HEK293 (cell line): ENCODE measurements around the gene PTGER4.
A peak's percentile ranks its signal among the peaks of the same experiment; 100 is the strongest.

ENCODE experiments used
- CTCF ChIA-PET: fragments of 350-600 bp; formaldehyde crosslinking; extraction: SDS; loops from one replicate; lab custom pipeline; 2021; ENCODE audit warnings: antibody characterized with exemption; lab: Yijun Ruan, JAX
- POLR2A ChIA-PET: fragments of 300-600 bp; formaldehyde crosslinking; extraction: SDS; loops from one replicate; lab custom pipeline; 2020; ENCODE audit warnings: antibody characterized with exemption, inconsistent platforms; lab: Yijun Ruan, JAX
- H3K27ac ChIP-seq: fragments of 200-500 bp; sonication (Bioruptor generic); 2 replicates; pipeline ENCODE4 v1.5.1; 2014; ENCODE audit warnings: low read depth, low read length, control low read depth, inconsistent platforms; ENCODE audit errors: extremely low read depth
- H3K36me3 ChIP-seq, 2 experiments: fragments of 200-500 bp in 1 of 2; sonication (Bioruptor generic) in 1 of 2; 1 replicate in 1 of 2; 2 replicates in 1 of 2; pipeline ENCODE4 v1.5.1; 2014 to 2017; ENCODE audit warnings: inconsistent platforms in 2 of 2, low read length in 2 of 2; ENCODE audit not compliant: control insufficient read depth in 2 of 2, insufficient read depth in 1 of 2
- H3K4me1 ChIP-seq: fragments of 200-500 bp; sonication (Bioruptor generic); 2 replicates; pipeline ENCODE4 v1.5.1; 2014; ENCODE audit warnings: mild to moderate bottlenecking, low read length, inconsistent platforms; ENCODE audit not compliant: control insufficient read depth, insufficient read depth
- H3K4me3 ChIP-seq: 2 replicates; pipeline ENCODE4 v1.5.1; 2011; ENCODE audit warnings: low read depth, mild to moderate bottlenecking, control low read depth, low read length, moderate library complexity
- H3K9me3 ChIP-seq: fragments of 200-500 bp; sonication (Bioruptor generic); 2 replicates; pipeline ENCODE4 v1.5.1; 2014; ENCODE audit warnings: low read depth, low read length, inconsistent platforms; ENCODE audit not compliant: control insufficient read depth, insufficient read depth
- GFI1B ChIP-seq: fragments of 450-650 bp; formaldehyde crosslinking; IDR thresholded peaks from 2 replicates; pipeline ENCODE4 v1.5.1; 2016; ENCODE audit warnings: missing biosample characterization, missing genetic modification characterization
- GLIS2 ChIP-seq: fragments of 450-650 bp; formaldehyde crosslinking; IDR thresholded peaks from 2 replicates; pipeline ENCODE4 v1.5.1; 2016; ENCODE audit warnings: missing biosample characterization, missing genetic modification characterization
- TRIM28 ChIP-seq: IDR thresholded peaks from 2 replicates; pipeline ENCODE4 v1.6.1; 2011; ENCODE audit warnings: low read length, control low read depth, borderline replicate concordance
- YY1 ChIP-seq: fragments of 450-650 bp; formaldehyde crosslinking; IDR thresholded peaks from 2 replicates; pipeline ENCODE4 v1.5.1; 2018; ENCODE audit warnings: missing biosample characterization, missing genetic modification characterization
- ZBTB48 ChIP-seq: fragments of 450-650 bp; formaldehyde crosslinking; IDR thresholded peaks from 2 replicates; pipeline ENCODE4 v1.5.1; 2016; ENCODE audit warnings: missing biosample characterization, missing genetic modification characterization
- ZBTB7A ChIP-seq: fragments of 450-650 bp; formaldehyde crosslinking; IDR thresholded peaks from 2 replicates; pipeline ENCODE4 v1.5.1; 2016; ENCODE audit warnings: low read depth, missing biosample characterization, missing genetic modification characterization
- ZBTB8A ChIP-seq: fragments of 450-650 bp; formaldehyde crosslinking; IDR thresholded peaks from 2 replicates; pipeline ENCODE4 v1.5.1; 2016; ENCODE audit warnings: missing biosample characterization, missing genetic modification characterization
- ZFP37 ChIP-seq: fragments of 450-650 bp; formaldehyde crosslinking; IDR thresholded peaks from 2 replicates; pipeline ENCODE4 v1.5.1; 2016; ENCODE audit warnings: missing biosample characterization, missing genetic modification characterization
- ZFP41 ChIP-seq: fragments of 450-650 bp; formaldehyde crosslinking; IDR thresholded peaks from 2 replicates; pipeline ENCODE4 v1.5.1; 2016; ENCODE audit warnings: missing biosample characterization, missing genetic modification characterization, borderline replicate concordance
- ZIC2 ChIP-seq: fragments of 450-650 bp; formaldehyde crosslinking; IDR thresholded peaks from 2 replicates; pipeline ENCODE4 v1.5.1; 2016; ENCODE audit warnings: missing biosample characterization, missing genetic modification characterization
- ZNF114 ChIP-seq: fragments of 450-650 bp; formaldehyde crosslinking; IDR thresholded peaks from 2 replicates; pipeline ENCODE4 v1.5.0; 2017; ENCODE audit warnings: missing biosample characterization, missing genetic modification characterization
- ZNF121 ChIP-seq: fragments of 450-650 bp; formaldehyde crosslinking; IDR thresholded peaks from 2 replicates; pipeline ENCODE4 v1.5.1; 2016; ENCODE audit warnings: missing biosample characterization, missing genetic modification characterization
- ZNF146 ChIP-seq: fragments of 450-650 bp; formaldehyde crosslinking; IDR thresholded peaks from 2 replicates; pipeline ENCODE4 v1.5.1; 2016; ENCODE audit warnings: missing biosample characterization, missing genetic modification characterization
- ZNF350 ChIP-seq: fragments of 450-650 bp; formaldehyde crosslinking; IDR thresholded peaks from 2 replicates; pipeline ENCODE4 v1.5.0; 2017; ENCODE audit warnings: missing biosample characterization, mild to moderate bottlenecking, missing genetic modification characterization
- ZNF394 ChIP-seq: fragments of 450-650 bp; formaldehyde crosslinking; IDR thresholded peaks from 2 replicates; pipeline ENCODE4 v1.5.1; 2016; ENCODE audit warnings: missing biosample characterization, missing genetic modification characterization, mild to moderate bottlenecking, moderate library complexity, borderline replicate concordance
- ZNF449 ChIP-seq: fragments of 450-650 bp; formaldehyde crosslinking; IDR thresholded peaks from 2 replicates; pipeline ENCODE4 v1.5.1; 2017; ENCODE audit warnings: missing biosample characterization, mild to moderate bottlenecking, missing genetic modification characterization, moderate library complexity
- ZNF488 ChIP-seq: fragments of 450-650 bp; formaldehyde crosslinking; IDR thresholded peaks from 2 replicates; pipeline ENCODE4 v1.5.1; 2016; ENCODE audit warnings: missing biosample characterization, missing genetic modification characterization
- ZNF501 ChIP-seq: fragments of 450-650 bp; formaldehyde crosslinking; IDR thresholded peaks from 2 replicates; pipeline ENCODE4 v1.5.1; 2016; ENCODE audit warnings: missing biosample characterization, missing genetic modification characterization
- ZNF548 ChIP-seq: fragments of 450-650 bp; formaldehyde crosslinking; IDR thresholded peaks from 2 replicates; pipeline ENCODE4 v1.5.1; 2016; ENCODE audit warnings: missing biosample characterization, missing genetic modification characterization
- ZNF558 ChIP-seq: fragments of 450-650 bp; formaldehyde crosslinking; IDR thresholded peaks from 2 replicates; pipeline ENCODE4 v1.5.1; 2016; ENCODE audit warnings: missing biosample characterization, missing genetic modification characterization
- ZNF639 ChIP-seq: fragments of 450-650 bp; formaldehyde crosslinking; IDR thresholded peaks from 2 replicates; pipeline ENCODE4 v1.5.1; 2016; ENCODE audit warnings: missing biosample characterization, missing genetic modification characterization
- ZNF677 ChIP-seq: fragments of 450-650 bp; IDR thresholded peaks from 2 replicates; pipeline ENCODE4 v1.5.0; 2018; ENCODE audit warnings: missing biosample characterization, mild to moderate bottlenecking, missing genetic modification characterization, moderate library complexity
- ZNF707 ChIP-seq: fragments of 450-650 bp; formaldehyde crosslinking; IDR thresholded peaks from 2 replicates; pipeline ENCODE4 v1.5.1; 2016; ENCODE audit warnings: missing biosample characterization, missing genetic modification characterization
- ZNF76 ChIP-seq: fragments of 450-650 bp; formaldehyde crosslinking; IDR thresholded peaks from 2 replicates; pipeline ENCODE4; 2016; ENCODE audit warnings: low read depth, missing biosample characterization, missing genetic modification characterization, borderline replicate concordance
- TF ChIP-seq, protein P1 (sequence below): fragments of 450-650 bp; formaldehyde crosslinking; IDR thresholded peaks from 2 replicates; pipeline ENCODE4 v1.5.1; 2016; ENCODE audit warnings: missing biosample characterization, missing genetic modification characterization
- TF ChIP-seq, protein P2 (sequence below): fragments of 450-650 bp; formaldehyde crosslinking; IDR thresholded peaks from 2 replicates; pipeline ENCODE4 v1.5.1; 2016; ENCODE audit warnings: missing biosample characterization, missing genetic modification characterization

PTGER4 gene

DNA sequence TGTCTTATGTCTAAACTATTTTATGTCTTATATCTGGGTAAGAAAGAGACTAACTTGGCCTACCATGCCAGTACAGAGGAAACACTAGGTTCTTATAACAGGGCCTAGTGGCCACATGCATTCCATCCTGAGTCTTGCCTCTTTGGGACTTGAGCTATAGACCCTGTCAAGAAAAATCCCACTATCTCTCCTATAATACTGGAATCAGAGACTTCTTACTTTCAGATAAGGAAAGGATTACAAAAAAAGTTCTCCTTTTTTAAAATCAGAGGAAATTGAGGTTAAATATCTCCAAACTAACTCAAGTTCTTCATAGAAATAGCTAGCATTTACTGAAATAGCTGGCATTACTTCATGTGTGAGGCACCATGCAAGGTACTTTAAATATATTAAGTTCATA is 34.3 kb downstream of the PTGER4 start:
- ChIA-PET POLR2A (no interaction called here), CTCF (interaction anchor here (1.2 kb wide), 1 partner anchor 11 kb away, joined by 3 read pairs; no protein-coding TSS in a partner anchor)
- no peak overlapping the region for H3K4me3 ChIP-seq
- H3K4me1 ChIP-seq, result peaks cover 5% of the 10 kb centered on the region; the same call in 1 of the 2 replicates
- no peaks in the 10 kb centered on the region; a peak in 1 of 3 replicates for H3K36me3 ChIP-seq
- H3K9me3 ChIP-seq, result no peaks in the 10 kb centered on the region
- no peak overlapping the region for H3K27ac ChIP-seq
- TF ChIP-seq GFI1B (tag by site-specific recombination) (no peak), ZNF350 (tag by site-specific recombination) (no peak), ZNF558 (tag by site-specific recombination) (no peak), ZBTB48 (tag by site-specific recombination) (no peak), ZFP41 (tag by site-specific recombination) (no peak), GLIS2 (tag by site-specific recombination) (no peak), ZNF146 (tag by site-specific recombination) (no peak), ZNF639 (tag by site-specific recombination) (no peak), ZNF488 (no peak), ZNF114 (tag by site-specific recombination) (no peak), ZNF76 (no peak), ZNF449 (tag by site-specific recombination) (no peak), ZNF121 (tag by site-specific recombination) (no peak), YY1 (tag by site-specific recombination) (no peak), TRIM28 (no peak), ZBTB7A (tag by site-specific recombination) (no peak), ZFP37 (tag by site-specific recombination) (no peak), ZIC2 (tag by site-specific recombination) (no peak)
- TF ChIP-seq, protein P1, sequence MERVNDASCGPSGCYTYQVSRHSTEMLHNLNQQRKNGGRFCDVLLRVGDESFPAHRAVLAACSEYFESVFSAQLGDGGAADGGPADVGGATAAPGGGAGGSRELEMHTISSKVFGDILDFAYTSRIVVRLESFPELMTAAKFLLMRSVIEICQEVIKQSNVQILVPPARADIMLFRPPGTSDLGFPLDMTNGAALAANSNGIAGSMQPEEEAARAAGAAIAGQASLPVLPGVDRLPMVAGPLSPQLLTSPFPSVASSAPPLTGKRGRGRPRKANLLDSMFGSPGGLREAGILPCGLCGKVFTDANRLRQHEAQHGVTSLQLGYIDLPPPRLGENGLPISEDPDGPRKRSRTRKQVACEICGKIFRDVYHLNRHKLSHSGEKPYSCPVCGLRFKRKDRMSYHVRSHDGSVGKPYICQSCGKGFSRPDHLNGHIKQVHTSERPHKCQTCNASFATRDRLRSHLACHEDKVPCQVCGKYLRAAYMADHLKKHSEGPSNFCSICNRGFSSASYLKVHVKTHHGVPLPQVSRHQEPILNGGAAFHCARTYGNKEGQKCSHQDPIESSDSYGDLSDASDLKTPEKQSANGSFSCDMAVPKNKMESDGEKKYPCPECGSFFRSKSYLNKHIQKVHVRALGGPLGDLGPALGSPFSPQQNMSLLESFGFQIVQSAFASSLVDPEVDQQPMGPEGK (tag by site-specific recombination), result no peak

GRCh38 chr5:40716000-40716399 is 36.3 kb downstream of the PTGER4 start:
- H3K27ac ChIP-seq, result no peak overlapping the region
- TF ChIP-seq ZNF677 (tag by site-specific recombination) (no peak), ZNF548 (tag by site-specific recombination) (no peak), ZNF707 (tag by site-specific recombination) (no peak), ZNF394 (tag by site-specific recombination) (no peak), ZNF501 (tag by site-specific recombination) (no peak), ZBTB8A (no peak)
- TF ChIP-seq, protein P2, sequence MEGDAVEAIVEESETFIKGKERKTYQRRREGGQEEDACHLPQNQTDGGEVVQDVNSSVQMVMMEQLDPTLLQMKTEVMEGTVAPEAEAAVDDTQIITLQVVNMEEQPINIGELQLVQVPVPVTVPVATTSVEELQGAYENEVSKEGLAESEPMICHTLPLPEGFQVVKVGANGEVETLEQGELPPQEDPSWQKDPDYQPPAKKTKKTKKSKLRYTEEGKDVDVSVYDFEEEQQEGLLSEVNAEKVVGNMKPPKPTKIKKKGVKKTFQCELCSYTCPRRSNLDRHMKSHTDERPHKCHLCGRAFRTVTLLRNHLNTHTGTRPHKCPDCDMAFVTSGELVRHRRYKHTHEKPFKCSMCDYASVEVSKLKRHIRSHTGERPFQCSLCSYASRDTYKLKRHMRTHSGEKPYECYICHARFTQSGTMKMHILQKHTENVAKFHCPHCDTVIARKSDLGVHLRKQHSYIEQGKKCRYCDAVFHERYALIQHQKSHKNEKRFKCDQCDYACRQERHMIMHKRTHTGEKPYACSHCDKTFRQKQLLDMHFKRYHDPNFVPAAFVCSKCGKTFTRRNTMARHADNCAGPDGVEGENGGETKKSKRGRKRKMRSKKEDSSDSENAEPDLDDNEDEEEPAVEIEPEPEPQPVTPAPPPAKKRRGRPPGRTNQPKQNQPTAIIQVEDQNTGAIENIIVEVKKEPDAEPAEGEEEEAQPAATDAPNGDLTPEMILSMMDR (tag by site-specific recombination), result 0 out of 2 replicates have a peak, but pooled peaks have one; percentile 14
- TF ChIP-seq, all 188 proteins: peak for 1
- H3K9me3 ChIP-seq, result no peaks in the 10 kb centered on the region; the same call in 1 of the 2 replicates
- H3K4me1 ChIP-seq, result peaks cover 5% of the 10 kb centered on the region; the same call in 1 of the 2 replicates
- H3K36me3 ChIP-seq, result peaks cover 4 to 9% of the 10 kb centered on the region in 2 experiments
- CTCF ChIA-PET, result interaction anchor here (0.5 to 1.3 kb wide), 5 partner anchors 15 to 1293 kb away, joined by 3 to 4 read pairs (median 4); no protein-coding TSS in a partner anchor
- POLR2A ChIA-PET, result no interaction called here
- no peak overlapping the region for H3K4me3 ChIP-seq
